Measurements from ENCODE around the gene HOXD3.

DNA sequence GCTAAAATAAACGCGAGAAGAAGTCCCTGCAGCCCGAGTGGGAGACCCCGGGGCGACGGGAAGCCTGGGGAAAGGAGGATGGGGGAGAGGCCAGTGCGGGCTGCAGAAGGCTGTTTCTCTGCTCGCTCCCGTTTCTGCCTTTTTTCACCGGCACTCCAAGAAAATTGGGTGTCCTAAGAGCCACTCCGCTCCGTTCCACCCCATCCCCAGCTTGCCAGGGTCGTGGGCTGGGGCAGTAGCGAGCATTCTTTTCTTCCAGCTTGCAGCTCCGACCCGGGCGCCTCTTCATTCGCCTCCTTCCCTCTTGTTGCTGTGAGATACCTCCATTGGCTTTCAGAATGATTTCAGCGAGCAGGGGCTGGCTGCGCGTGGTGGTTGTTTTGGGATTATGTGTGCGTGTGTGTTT is 1.1 kb downstream of the HOXD3 start:
- TF ChIP-seq, protein P1, sequence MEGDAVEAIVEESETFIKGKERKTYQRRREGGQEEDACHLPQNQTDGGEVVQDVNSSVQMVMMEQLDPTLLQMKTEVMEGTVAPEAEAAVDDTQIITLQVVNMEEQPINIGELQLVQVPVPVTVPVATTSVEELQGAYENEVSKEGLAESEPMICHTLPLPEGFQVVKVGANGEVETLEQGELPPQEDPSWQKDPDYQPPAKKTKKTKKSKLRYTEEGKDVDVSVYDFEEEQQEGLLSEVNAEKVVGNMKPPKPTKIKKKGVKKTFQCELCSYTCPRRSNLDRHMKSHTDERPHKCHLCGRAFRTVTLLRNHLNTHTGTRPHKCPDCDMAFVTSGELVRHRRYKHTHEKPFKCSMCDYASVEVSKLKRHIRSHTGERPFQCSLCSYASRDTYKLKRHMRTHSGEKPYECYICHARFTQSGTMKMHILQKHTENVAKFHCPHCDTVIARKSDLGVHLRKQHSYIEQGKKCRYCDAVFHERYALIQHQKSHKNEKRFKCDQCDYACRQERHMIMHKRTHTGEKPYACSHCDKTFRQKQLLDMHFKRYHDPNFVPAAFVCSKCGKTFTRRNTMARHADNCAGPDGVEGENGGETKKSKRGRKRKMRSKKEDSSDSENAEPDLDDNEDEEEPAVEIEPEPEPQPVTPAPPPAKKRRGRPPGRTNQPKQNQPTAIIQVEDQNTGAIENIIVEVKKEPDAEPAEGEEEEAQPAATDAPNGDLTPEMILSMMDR (IDR thresholded peaks at IDR 0.05; ENCODE audit: low read length) = no peak
- TF ChIP-seq EZH2 (optimal IDR thresholded peaks at IDR 0.05; ENCODE audit: low read depth, low read length) (no peak), EZH2phosphoT487 (IDR thresholded peaks at IDR 0.05; ENCODE audit: low read length) (no peak)
